Urinary bladder (tissue), 4 donors: Measurements from ENCODE around the gene GRM7. TPM values are rescaled to one million over a fixed set of nuclear protein-coding genes. Genes with fewer than 3 reads are reported as not detected.

Experiments used
- DNase-seq: peaks from one replicate; pipeline ENCODE4 v3.0.0-alpha.2; 2015; ENCODE audit errors: extremely low spot score
- H3K27ac ChIP-seq: one replicate; pipeline ENCODE4 v1.5.1; 2013; ENCODE audit warnings: low read depth, mild to moderate bottlenecking, moderate library complexity
- H3K36me3 ChIP-seq: one replicate; pipeline ENCODE4 v1.6.1; 2013; ENCODE audit warnings: mild to moderate bottlenecking, moderate library complexity; ENCODE audit not compliant: insufficient read depth
- H3K4me1 ChIP-seq: one replicate; pipeline ENCODE4 v1.6.1; 2013; ENCODE audit warnings: mild to moderate bottlenecking, moderate library complexity; ENCODE audit not compliant: insufficient read depth
- H3K4me3 ChIP-seq: one replicate; pipeline ENCODE4 v1.5.1; 2013; ENCODE audit warnings: low read depth, low read length
- whole genome bisulfite sequencing: extraction: QIAGEN DNeasy Blood & Tissue Kit; methylation state at CpG from one replicate; pipeline ENCODE4 v1.1.7; 2013; 5-methylcytosine and 5-hydroxymethylcytosine counted together
- polyA plus RNA-seq: library from polyadenylated mRNA; stranded (reverse); fragments of 200-250 nt; gene quantifications from one replicate; pipeline ENCODE4 v1.2.3, GENCODE V29; 2013
- total RNA-seq: library from RNA; depleted of rRNA; stranded (reverse); fragments of >200 nt; gene quantifications from one replicate; pipeline ENCODE4 v1.2.3, GENCODE V29; 2014
- donor health status: healthy with polysubstance abuse.
- donor health status: healthy.

The GRM7 gene
- total and polyA plus RNA-seq, 2 donors, result 2.3 to 14.6 TPM

- no peak for DNase-seq
- H3K4me3 ChIP-seq, result no peak overlapping the region
- no peaks in the 10 kb centered on the region for H3K4me1 ChIP-seq
- no peaks in the 10 kb centered on the region for H3K36me3 ChIP-seq
- 87% methylated on average over 4 of the region's 4 CpGs for WGBS
- no peak overlapping the region for H3K27ac ChIP-seq
These were observed 140.5 kb downstream of the GRM7 start for GRCh38 chr3:7001370-7001769.

GRCh38 chr3:7015683-7016440 is 154.9 kb downstream of the GRM7 start:
- WGBS, result 90% methylated on average over 5 of the region's 5 CpGs

GRCh38 chr3:7025581-7026300 is 164.8 kb downstream of the GRM7 start:
- 54% methylated on average over 3 of the region's 3 CpGs for WGBS
- Histone ChIP-seq H3K4me1 (no peaks in the 10 kb centered on the region), H3K4me3 (no peak overlapping the region), H3K27ac (no peak overlapping the region), H3K36me3 (no peaks in the 10 kb centered on the region)
- no peak for DNase-seq

More at GRCh38 chr3:7015683-7016440, 154.9 kb downstream of the GRM7 start:
- no peaks in the 10 kb centered on the region for H3K4me1 ChIP-seq
- no peak overlapping the region for H3K27ac ChIP-seq
- no peak for DNase-seq
- no peak overlapping the region for H3K4me3 ChIP-seq
- peaks cover 3% of the 10 kb centered on the region for H3K36me3 ChIP-seq

GRCh38 chr3:7029562-7029961 is 168.6 kb downstream of the GRM7 start:
- H3K4me1 ChIP-seq, result no peaks in the 10 kb centered on the region
- no peak overlapping the region for H3K27ac ChIP-seq
- WGBS, result 86% methylated on average over 3 of the region's 3 CpGs
- no peak overlapping the region for H3K4me3 ChIP-seq
- DNase-seq, result no peak
- no peaks in the 10 kb centered on the region for H3K36me3 ChIP-seq

- no peak for DNase-seq
- no peaks in the 10 kb centered on the region for H3K36me3 ChIP-seq
- no peak overlapping the region for H3K27ac ChIP-seq
- H3K4me3 ChIP-seq, result no peak overlapping the region
- H3K4me1 ChIP-seq, result no peaks in the 10 kb centered on the region
- WGBS, result 72% methylated on average over 4 of the region's 4 CpGs
These were observed 177.5 kb downstream of the GRM7 start for GRCh38 chr3:7038394-7038793.

GRCh38 chr3:7062714-7063113 is 201.8 kb downstream of the GRM7 start:
- no peaks in the 10 kb centered on the region for H3K4me1 ChIP-seq
- no peak overlapping the region for H3K27ac ChIP-seq
- peak; percentile 18 for DNase-seq
- H3K36me3 ChIP-seq, result no peaks in the 10 kb centered on the region
- H3K4me3 ChIP-seq, result no peak overlapping the region
- WGBS, result 26% methylated on average over 1 of the region's 1 CpG

- H3K4me3 ChIP-seq, result no peak overlapping the region
These were observed 209.5 kb downstream of the GRM7 start for GRCh38 chr3:7070461-7070860.

GRCh38 chr3:7074217-7074616 is 213.3 kb downstream of the GRM7 start:
- WGBS, result 83% methylated on average over 3 of the region's 3 CpGs
- Histone ChIP-seq H3K27ac (no peak overlapping the region), H3K4me3 (no peak overlapping the region), H3K4me1 (no peaks in the 10 kb centered on the region), H3K36me3 (no peaks in the 10 kb centered on the region)
- no peak for DNase-seq

More at GRCh38 chr3:7070461-7070860, 209.5 kb downstream of the GRM7 start:
- 67% methylated on average over 6 of the region's 6 CpGs for WGBS
- no peaks in the 10 kb centered on the region for H3K36me3 ChIP-seq
- DNase-seq, result no peak
- no peaks in the 10 kb centered on the region for H3K4me1 ChIP-seq
- no peak overlapping the region for H3K27ac ChIP-seq

GRCh38 chr3:7075117-7075516 is 214.2 kb downstream of the GRM7 start:
- H3K4me1 ChIP-seq, result no peaks in the 10 kb centered on the region
- WGBS, result 35% methylated on average over 1 of the region's 1 CpG
- no peak overlapping the region for H3K4me3 ChIP-seq
- DNase-seq, result no peak
- no peaks in the 10 kb centered on the region for H3K36me3 ChIP-seq
- no peak overlapping the region for H3K27ac ChIP-seq

GRCh38 chr3:7075901-7076300 is 215.0 kb downstream of the GRM7 start:
- no peaks in the 10 kb centered on the region for H3K36me3 ChIP-seq
- 73% methylated on average over 1 of the region's 1 CpG for WGBS
- no peak overlapping the region for H3K4me3 ChIP-seq
- H3K27ac ChIP-seq, result no peak overlapping the region
- no peaks in the 10 kb centered on the region for H3K4me1 ChIP-seq
- no peak for DNase-seq

GRCh38 chr3:7082244-7082643 is 221.3 kb downstream of the GRM7 start:
- Histone ChIP-seq H3K27ac (no peak overlapping the region), H3K4me3 (no peak overlapping the region), H3K4me1 (no peaks in the 10 kb centered on the region), H3K36me3 (no peaks in the 10 kb centered on the region)
- DNase-seq, result no peak
- WGBS, result 97% methylated on average over 3 of the region's 3 CpGs

- no peak overlapping the region for H3K27ac ChIP-seq
- H3K4me1 ChIP-seq, result no peaks in the 10 kb centered on the region
- WGBS, result 74% methylated on average over 2 of the region's 2 CpGs
These were observed 225.5 kb downstream of the GRM7 start for GRCh38 chr3:7086417-7086816.

GRCh38 chr3:7095116-7095515 is 234.2 kb downstream of the GRM7 start:
- no peak for DNase-seq
- H3K36me3 ChIP-seq, result no peaks in the 10 kb centered on the region
- no peak overlapping the region for H3K27ac ChIP-seq
- peaks cover 1% of the 10 kb centered on the region for H3K4me1 ChIP-seq
- no peak overlapping the region for H3K4me3 ChIP-seq
- WGBS, result 36% methylated on average over 1 of the region's 1 CpG

More at GRCh38 chr3:7086417-7086816, 225.5 kb downstream of the GRM7 start:
- no peak for DNase-seq
- Histone ChIP-seq H3K36me3 (no peaks in the 10 kb centered on the region), H3K4me3 (no peak overlapping the region)

- 73% methylated on average over 1 of the region's 1 CpG for WGBS
- no peak for DNase-seq
These were observed 239.2 kb downstream of the GRM7 start for GRCh38 chr3:7100136-7100535.

More at GRCh38 chr3:7100136-7100535, 239.2 kb downstream of the GRM7 start:
- Histone ChIP-seq H3K36me3 (no peaks in the 10 kb centered on the region), H3K4me3 (no peak overlapping the region), H3K27ac (no peak overlapping the region), H3K4me1 (no peaks in the 10 kb centered on the region)
